Loucy (cell line): ENCODE results near the gene COL23A1.

Experiments
- H2AFZ ChIP-seq: fragments of 200-600 bp; sonication (generic); 2 replicates; pipeline ENCODE4 v1.6.0; 2016; ENCODE audit warnings: antibody characterized with exemption, mild to moderate bottlenecking, low read length, moderate library complexity
- H3F3A ChIP-seq: fragments of 200-600 bp; 2 replicates; pipeline ENCODE4 v1.6.0; 2016; ENCODE audit warnings: antibody characterized with exemption, low read depth, mild to moderate bottlenecking
- H3K27me3 ChIP-seq: fragments of 200-600 bp; sonication (generic); 2 replicates; pipeline ENCODE4 v1.6.1; 2014; ENCODE audit warnings: low read length, mild to moderate bottlenecking; ENCODE audit not compliant: insufficient read depth, poor library complexity, severe bottlenecking
- H3K36me3 ChIP-seq: fragments of 200-600 bp; sonication (generic); 2 replicates; pipeline ENCODE4 v1.6.1; 2016; ENCODE audit warnings: low read length; ENCODE audit not compliant: insufficient read depth
- H3K4me1 ChIP-seq: fragments of 200-600 bp; sonication (generic); 2 replicates; pipeline ENCODE4 v1.5.1; 2014; ENCODE audit warnings: low read length, mild to moderate bottlenecking; ENCODE audit not compliant: insufficient read depth, poor library complexity, severe bottlenecking
- H3K4me2 ChIP-seq: fragments of 200-600 bp; sonication (generic); 2 replicates; pipeline ENCODE4 v1.6.0; 2014; ENCODE audit warnings: antibody characterized with exemption, low read length, low read depth, mild to moderate bottlenecking; ENCODE audit not compliant: poor library complexity, severe bottlenecking
- H3K4me3 ChIP-seq: fragments of 200-600 bp; sonication (generic); 2 replicates; pipeline ENCODE4 v1.5.1; 2014; ENCODE audit warnings: low read length, mild to moderate bottlenecking, mixed read lengths; ENCODE audit not compliant: poor library complexity, severe bottlenecking
- H3K79me2 ChIP-seq: fragments of 200-600 bp; sonication (generic); 2 replicates; pipeline ENCODE4 v1.6.1; 2014; ENCODE audit warnings: low read length; ENCODE audit not compliant: insufficient read depth
- H3K9ac ChIP-seq: fragments of 200-600 bp; sonication (generic); 2 replicates; pipeline ENCODE4 v1.6.0; 2014; ENCODE audit warnings: mild to moderate bottlenecking, low read depth, low read length, moderate library complexity; ENCODE audit not compliant: poor library complexity, severe bottlenecking
- H3K9me2 ChIP-seq: fragments of 200-600 bp; sonication (generic); replicated peaks from 2 replicates; pipeline ENCODE4 v1.6.1; 2016; ENCODE audit warnings: low read depth, low read length, mixed read lengths
- H3K9me3 ChIP-seq: fragments of 200-600 bp; sonication (generic); 2 replicates; pipeline ENCODE4 v1.6.1; 2014; ENCODE audit warnings: mild to moderate bottlenecking, antibody characterized with exemption, low read length, low read depth; ENCODE audit not compliant: insufficient read depth
- H4K20me1 ChIP-seq: fragments of 200-600 bp; sonication (generic); 2 replicates; pipeline ENCODE4 v1.6.0; 2014; ENCODE audit warnings: antibody characterized with exemption, low read length, mild to moderate bottlenecking; ENCODE audit not compliant: insufficient read depth, poor library complexity, severe bottlenecking
- EZH2phosphoT487 ChIP-seq: fragments of 200-600 bp; IDR thresholded peaks from 2 replicates; pipeline ENCODE4 v1.6.1; 2018; ENCODE audit warnings: antibody characterized with exemption, mild to moderate bottlenecking, moderate library complexity, borderline replicate concordance
- TF ChIP-seq, protein P1 (sequence below): fragments of 200-600 bp; sonication (generic); conservative IDR thresholded peaks from 2 replicates; pipeline ENCODE4 v1.5.1; 2014; ENCODE audit warnings: mild to moderate bottlenecking, antibody characterized with exemption, low read length

The COL23A1 gene

DNA sequence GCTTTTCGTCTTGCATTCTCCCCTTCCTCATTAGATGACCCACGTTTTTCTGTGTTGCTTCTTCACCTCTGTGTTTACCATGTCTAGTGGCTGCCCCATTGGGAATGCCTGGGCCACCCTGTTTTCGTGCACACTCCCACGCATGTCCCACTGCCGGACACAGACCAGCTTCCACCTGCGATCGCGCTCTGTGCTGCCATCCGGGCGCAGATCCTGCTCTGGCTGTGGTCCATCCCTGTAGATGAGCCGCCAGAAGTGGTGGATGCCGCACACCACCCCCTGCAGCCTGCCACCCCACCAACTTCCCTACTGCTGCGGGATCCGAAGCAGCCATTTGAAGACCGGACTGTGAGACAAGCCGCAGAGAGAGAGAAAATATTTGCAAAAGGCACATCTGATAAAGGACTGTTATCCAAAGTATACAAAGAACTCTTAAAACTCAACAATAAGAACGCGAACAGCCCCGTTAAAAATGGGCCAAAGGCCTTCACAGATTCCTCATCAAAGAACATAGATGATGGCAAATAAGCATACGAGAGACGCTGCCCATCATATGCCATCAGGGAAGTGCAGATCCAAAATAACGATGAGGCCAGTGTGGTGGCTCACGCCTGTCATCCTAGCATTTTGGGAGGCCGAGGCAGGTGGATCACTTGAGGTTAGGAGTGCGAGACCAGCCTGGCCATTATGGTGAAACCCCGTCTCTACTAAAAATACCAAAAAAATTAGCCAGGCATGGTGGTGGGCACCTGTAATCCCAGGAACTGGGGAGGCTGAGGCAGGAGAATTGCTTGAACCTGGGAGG lies 163.7 kb downstream of the COL23A1 start:
- Histone ChIP-seq H3K4me1 (no peaks in the 10 kb centered on the region), H3K9me3 (no peaks in the 10 kb centered on the region)

DNA sequence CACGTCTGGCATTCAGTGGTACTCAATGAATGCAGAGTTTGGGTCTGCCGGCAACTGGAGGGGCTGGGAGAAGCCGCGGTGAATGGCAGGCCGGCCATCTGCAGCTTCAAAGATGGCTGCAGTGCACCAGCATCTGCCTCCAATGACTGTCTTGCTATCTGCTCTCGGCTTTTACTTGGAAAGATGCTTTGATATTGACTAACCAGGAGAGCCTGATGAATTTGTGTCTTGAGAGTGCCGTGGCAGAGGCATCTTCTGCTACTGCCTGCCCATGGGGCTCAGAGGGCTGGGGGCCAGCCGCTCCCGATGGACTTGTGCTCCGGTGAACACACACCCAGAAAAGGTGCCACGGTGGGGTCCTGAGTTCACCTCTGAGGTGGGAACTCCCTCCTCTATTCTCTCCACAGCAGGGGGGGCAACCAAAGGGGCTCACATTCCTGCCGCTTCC lies 164.5 kb downstream of the COL23A1 start:
- H3K4me3 ChIP-seq, result no peak overlapping the region
- no peak for TF ChIP-seq EZH2phosphoT487
- TF ChIP-seq, protein P1, sequence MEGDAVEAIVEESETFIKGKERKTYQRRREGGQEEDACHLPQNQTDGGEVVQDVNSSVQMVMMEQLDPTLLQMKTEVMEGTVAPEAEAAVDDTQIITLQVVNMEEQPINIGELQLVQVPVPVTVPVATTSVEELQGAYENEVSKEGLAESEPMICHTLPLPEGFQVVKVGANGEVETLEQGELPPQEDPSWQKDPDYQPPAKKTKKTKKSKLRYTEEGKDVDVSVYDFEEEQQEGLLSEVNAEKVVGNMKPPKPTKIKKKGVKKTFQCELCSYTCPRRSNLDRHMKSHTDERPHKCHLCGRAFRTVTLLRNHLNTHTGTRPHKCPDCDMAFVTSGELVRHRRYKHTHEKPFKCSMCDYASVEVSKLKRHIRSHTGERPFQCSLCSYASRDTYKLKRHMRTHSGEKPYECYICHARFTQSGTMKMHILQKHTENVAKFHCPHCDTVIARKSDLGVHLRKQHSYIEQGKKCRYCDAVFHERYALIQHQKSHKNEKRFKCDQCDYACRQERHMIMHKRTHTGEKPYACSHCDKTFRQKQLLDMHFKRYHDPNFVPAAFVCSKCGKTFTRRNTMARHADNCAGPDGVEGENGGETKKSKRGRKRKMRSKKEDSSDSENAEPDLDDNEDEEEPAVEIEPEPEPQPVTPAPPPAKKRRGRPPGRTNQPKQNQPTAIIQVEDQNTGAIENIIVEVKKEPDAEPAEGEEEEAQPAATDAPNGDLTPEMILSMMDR, result no peak
- no peak overlapping the region for H2AFZ ChIP-seq
- no peaks in the 10 kb centered on the region for H3K9me3 ChIP-seq
- no peaks in the 10 kb centered on the region for H3K9me2 ChIP-seq
- no peak overlapping the region for H3K4me2 ChIP-seq
- no peaks in the 10 kb centered on the region for H3K36me3 ChIP-seq
- no peaks in the 10 kb centered on the region for H3K27me3 ChIP-seq
- no peaks in the 10 kb centered on the region for H4K20me1 ChIP-seq
- no peak overlapping the region for H3K9ac ChIP-seq
- no peaks in the 10 kb centered on the region for H3F3A ChIP-seq
- no peaks in the 10 kb centered on the region for H3K4me1 ChIP-seq
- no peaks in the 10 kb centered on the region for H3K79me2 ChIP-seq

More for the DNA sequence above, 163.7 kb downstream of the COL23A1 start:
- Histone ChIP-seq H3K9me2 (no peaks in the 10 kb centered on the region), H3K4me2 (no peak overlapping the region), H4K20me1 (no peaks in the 10 kb centered on the region), H3K27me3 (no peaks in the 10 kb centered on the region), H3K9ac (no peak overlapping the region), H3K79me2 (no peaks in the 10 kb centered on the region), H3F3A (no peaks in the 10 kb centered on the region), H3K4me3 (no peak overlapping the region), H2AFZ (no peak overlapping the region), H3K36me3 (no peaks in the 10 kb centered on the region)
- TF ChIP-seq EZH2phosphoT487, result no peak
- TF ChIP-seq, protein P1, result no peak

GRCh38 chr5:178424810-178425177 lies 165.4 kb downstream of the COL23A1 start:
- no peak for TF ChIP-seq EZH2phosphoT487
- TF ChIP-seq, protein P1, result no peak
- no peaks in the 10 kb centered on the region for H3K9me3 ChIP-seq
- H3F3A ChIP-seq, result no peaks in the 10 kb centered on the region
- H3K27me3 ChIP-seq, result no peaks in the 10 kb centered on the region
- no peak overlapping the region for H3K4me2 ChIP-seq
- H3K79me2 ChIP-seq, result no peaks in the 10 kb centered on the region
- no peak overlapping the region for H2AFZ ChIP-seq
- H3K4me3 ChIP-seq, result no peak overlapping the region
- no peaks in the 10 kb centered on the region for H4K20me1 ChIP-seq
- H3K9ac ChIP-seq, result no peak overlapping the region
- H3K9me2 ChIP-seq, result no peaks in the 10 kb centered on the region
- H3K36me3 ChIP-seq, result no peaks in the 10 kb centered on the region
- no peaks in the 10 kb centered on the region for H3K4me1 ChIP-seq
